Measurements from ENCODE around the gene UNC5A. TPM values are rescaled to one million over a fixed set of nuclear protein-coding genes. Genes with fewer than 3 reads are reported as not detected.

The UNC5A gene
- total RNA-seq, 1 donor from 2014 or later = not detected

DNA sequence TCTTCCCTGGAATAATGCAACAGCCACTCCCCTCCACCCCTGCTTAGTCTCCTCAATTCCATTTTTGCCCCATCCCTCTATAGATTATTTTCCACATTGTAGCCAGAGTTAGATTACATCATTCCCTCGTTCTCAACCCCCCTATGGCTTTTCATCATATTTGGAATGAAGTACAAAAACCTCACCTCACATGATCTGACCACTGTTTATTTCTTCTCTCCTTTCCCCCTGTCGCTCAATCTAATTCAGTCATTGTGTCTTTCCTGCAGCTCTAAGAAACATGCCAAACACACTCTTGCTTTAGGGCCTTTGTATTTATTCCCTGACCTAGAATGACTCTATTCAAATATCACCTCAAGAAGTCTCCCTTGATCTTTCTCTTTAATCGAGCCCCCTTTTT is 111.4 kb downstream of the UNC5A start:
- intact Hi-C loops (cut with micrococcal nuclease) = no loop called here

GRCh38 chr5:176922817-176923216 is 112.5 kb downstream of the UNC5A start:
- intact Hi-C loops (cut with micrococcal nuclease) = no loop called here

DNA sequence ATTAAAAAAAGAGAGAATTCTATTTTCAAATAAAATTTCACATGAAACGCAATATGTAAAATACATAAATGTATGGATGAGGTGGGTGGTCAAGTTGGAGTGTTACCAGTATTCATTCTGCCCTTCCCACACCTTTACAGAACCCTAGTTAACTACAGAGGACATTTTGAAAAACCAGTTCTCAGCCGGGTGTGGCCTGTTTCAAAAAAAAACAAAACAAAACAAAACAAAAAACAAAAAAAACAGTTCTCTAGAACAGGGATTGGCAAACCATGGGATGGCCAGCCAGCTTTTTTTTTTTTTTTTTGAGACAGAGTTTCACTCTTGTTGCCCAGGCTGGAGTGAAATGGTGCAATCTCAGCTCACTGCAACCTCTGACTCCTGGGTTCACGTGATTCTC is 117.2 kb downstream of the UNC5A start:
- intact Hi-C loops (cut with micrococcal nuclease) = no loop called here

DNA sequence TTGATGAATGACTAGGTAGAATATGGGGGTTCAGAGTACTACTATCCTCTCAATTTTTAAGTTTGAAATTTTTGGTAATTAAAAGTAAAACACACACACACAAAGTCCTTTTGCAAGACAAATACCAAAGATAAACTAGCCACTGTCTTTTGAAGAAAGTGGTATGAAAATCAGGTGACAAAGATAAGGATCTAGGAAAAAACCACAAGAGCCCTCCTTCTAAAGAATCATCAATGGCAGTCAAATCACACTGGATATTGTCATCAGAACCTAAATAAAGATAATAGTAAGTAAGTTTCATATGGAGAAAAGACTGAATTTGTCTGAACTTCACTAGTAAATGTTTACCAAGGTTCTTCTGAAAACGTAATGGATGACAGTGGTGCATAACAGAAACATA is 119.3 kb downstream of the UNC5A start:
- intact Hi-C loops (cut with micrococcal nuclease) = no loop called here

Other genes with a start within 250 kb of the UNC5A start
- gene GPRIN1, start 200.4 kb upstream of the UNC5A start, total RNA-seq = 2.2 and 2.6 TPM in 2 replicates
- gene SNCB, start 180.0 kb upstream of the UNC5A start, total RNA-seq = not detected in 2 replicates
- gene EIF4E1B, start 179.9 kb upstream of the UNC5A start, total RNA-seq = not detected in 2 replicates
- gene TSPAN17, start 163.1 kb upstream of the UNC5A start, total RNA-seq = 52.1 and 56.1 TPM in 2 replicates
- gene HK3, start 88.8 kb downstream of the UNC5A start, total RNA-seq = 0.32 and 1.1 TPM in 2 replicates
- gene UIMC1, start 196.2 kb downstream of the UNC5A start, total RNA-seq = 46.4 and 49.3 TPM in 2 replicates
- gene ZNF346, start 212.1 kb downstream of the UNC5A start, total RNA-seq = 28.1 and 30.6 TPM in 2 replicates